IMR-90 (cell line): Measurements from ENCODE around the gene SP140L. TPM values are rescaled to one million over a fixed set of nuclear protein-coding genes. Genes with fewer than 3 reads are reported as not detected.

Experiments
- ATAC-seq: fragments of 200-7000 bp; cut with Tn5 transposase; 2 replicates; pipeline ENCODE4 v1.9.1; 2020; ENCODE audit warnings: low read depth, mild to moderate bottlenecking, moderate library complexity
- BruUV-seq: library from RNA; stranded (reverse); fragments of 400-500 nt; replicated peaks from 2 replicates; lab custom pipeline; 2021; lab: Mats Ljungman, UMichigan
- CTCF ChIA-PET: fragments of 300-600 bp; formaldehyde crosslinking; extraction: SDS; loops from one replicate; lab custom pipeline; 2021; ENCODE audit warnings: antibody characterized with exemption; lab: Yijun Ruan, JAX
- POLR2A ChIA-PET: fragments of 300-600 bp; sonication (Branson Sonifier 250); formaldehyde crosslinking; loops from one replicate; lab custom pipeline; 2022; ENCODE audit warnings: antibody characterized with exemption; ENCODE audit not compliant: unreplicated experiment; lab: Charles Lee
- DNase-seq: peaks from one replicate; pipeline ENCODE4 v3.0.0; 2013
- H2AFZ ChIP-seq: replicated peaks from 2 replicates; pipeline ENCODE3; 2013; ENCODE audit warnings: low read length, mild to moderate bottlenecking; ENCODE audit not compliant: poor library complexity
- H2AK5ac ChIP-seq: 2 replicates; pipeline ENCODE4 v1.6.1; 2013; ENCODE audit warnings: low read depth, low read length, inconsistent platforms
- H2AK9ac ChIP-seq: replicated peaks from 2 replicates; pipeline ENCODE3; 2013; ENCODE audit warnings: mild to moderate bottlenecking, low read depth, low read length, moderate library complexity; ENCODE audit not compliant: poor library complexity
- H2BK120ac ChIP-seq: 2 replicates; pipeline ENCODE4 v1.6.1; 2013; ENCODE audit warnings: low read depth, low read length, inconsistent platforms
- H2BK15ac ChIP-seq: 3 replicates; pipeline ENCODE4 v1.6.1; 2013; ENCODE audit warnings: low read depth, low read length, inconsistent platforms
- H2BK20ac ChIP-seq: 2 replicates; pipeline ENCODE4 v1.6.1; 2013; ENCODE audit warnings: low read depth, mild to moderate bottlenecking, inconsistent platforms, low read length, moderate library complexity
- H2BK5ac ChIP-seq: 2 replicates; pipeline ENCODE4 v1.6.1; 2013; ENCODE audit warnings: mild to moderate bottlenecking, low read depth, low read length, inconsistent platforms; ENCODE audit not compliant: poor library complexity, severe bottlenecking
- H3K14ac ChIP-seq: replicated peaks from 2 replicates; pipeline ENCODE4 v1.6.1; 2013; ENCODE audit warnings: low read depth, low read length, inconsistent platforms
- H3K18ac ChIP-seq: 2 replicates; pipeline ENCODE4 v1.6.1; 2013; ENCODE audit warnings: low read depth, low read length, control low read depth
- H3K23ac ChIP-seq: 2 replicates; pipeline ENCODE4 v1.6.1; 2013; ENCODE audit warnings: low read depth, low read length, inconsistent platforms
- H3K27ac ChIP-seq: 2 replicates; pipeline ENCODE4 v1.5.1; 2013; ENCODE audit warnings: mild to moderate bottlenecking, control low read depth, low read length; ENCODE audit not compliant: insufficient read depth
- H3K27me3 ChIP-seq: 2 replicates; pipeline ENCODE4 v1.6.1; 2013; ENCODE audit warnings: low read length; ENCODE audit not compliant: control insufficient read depth, insufficient read depth
- H3K36me3 ChIP-seq: 2 replicates; pipeline ENCODE4 v1.6.1; 2013; ENCODE audit warnings: low read length, mixed read lengths; ENCODE audit not compliant: control insufficient read depth, insufficient read depth
- H3K4ac ChIP-seq: 2 replicates; pipeline ENCODE4 v1.6.1; 2013; ENCODE audit warnings: low read depth, low read length, inconsistent platforms
- H3K4me1 ChIP-seq: 2 replicates; pipeline ENCODE4 v1.6.1; 2013; ENCODE audit warnings: low read length, mixed read lengths; ENCODE audit not compliant: control insufficient read depth, insufficient read depth
- H3K4me2 ChIP-seq: 2 replicates; pipeline ENCODE4 v1.6.1; 2013; ENCODE audit warnings: low read depth, mild to moderate bottlenecking, control low read depth, low read length, moderate library complexity
- H3K4me3 ChIP-seq: 2 replicates; pipeline ENCODE4 v1.5.1; 2013; ENCODE audit warnings: low read depth, mild to moderate bottlenecking, control low read depth, low read length, moderate library complexity; ENCODE audit not compliant: insufficient read depth
- H3K56ac ChIP-seq: 2 replicates; pipeline ENCODE4 v1.6.1; 2013; ENCODE audit warnings: low read length, inconsistent platforms; ENCODE audit not compliant: insufficient read depth; ENCODE audit errors: extremely low read depth
- H3K79me1 ChIP-seq, 2 experiments: 2 replicates each; pipeline ENCODE4 v1.6.1; 2013; ENCODE audit warnings: low read length in 2 of 2, inconsistent platforms in 1 of 2, low read depth in 1 of 2
- H3K9ac ChIP-seq: 2 replicates; pipeline ENCODE4 v1.6.1; 2013; ENCODE audit warnings: low read depth, low read length, control low read depth
- H3K9me1 ChIP-seq: 2 replicates; pipeline ENCODE4 v1.6.1; 2013; ENCODE audit warnings: low read length, inconsistent platforms; ENCODE audit not compliant: insufficient read depth
- H3K9me3 ChIP-seq: 2 replicates; pipeline ENCODE4 v1.6.1; 2013; ENCODE audit warnings: low read length; ENCODE audit not compliant: control insufficient read depth, insufficient read depth
- H4K20me1 ChIP-seq: 2 replicates; pipeline ENCODE4 v1.6.1; 2013; ENCODE audit warnings: low read length, inconsistent platforms; ENCODE audit not compliant: insufficient read depth
- H4K5ac ChIP-seq: 2 replicates; pipeline ENCODE4 v1.6.1; 2013; ENCODE audit warnings: mild to moderate bottlenecking, low read depth, low read length, control low read depth
- H4K8ac ChIP-seq, 2 experiments: 2 replicates each; pipeline ENCODE4 v1.6.1; 2013; ENCODE audit warnings: low read depth in 2 of 2, low read length in 2 of 2, control low read depth in 1 of 2, inconsistent platforms in 1 of 2
- H4K91ac ChIP-seq: 2 replicates; pipeline ENCODE4 v1.6.1; 2013; ENCODE audit warnings: low read depth, low read length, inconsistent platforms; ENCODE audit not compliant: insufficient read depth
- CEBPB ChIP-seq: IDR thresholded peaks from 2 replicates; pipeline ENCODE4 v1.6.1; 2012; ENCODE audit warnings: low read depth, low read length, improper control_type of control experiment
- MAZ ChIP-seq: IDR thresholded peaks from 2 replicates; pipeline ENCODE4 v1.6.1; 2012; ENCODE audit warnings: low read depth, mild to moderate bottlenecking, low read length, improper control_type of control experiment, moderate library complexity, borderline replicate concordance
- NFE2L2 ChIP-seq: fragments of 150-350 bp; IDR thresholded peaks from 2 replicates; pipeline ENCODE4 v1.6.1; 2016; ENCODE audit warnings: low read depth, mild to moderate bottlenecking, low read length
- RCOR1 ChIP-seq: IDR thresholded peaks from 2 replicates; pipeline ENCODE4 v1.6.1; 2012; ENCODE audit warnings: mild to moderate bottlenecking, low read length, improper control_type of control experiment; ENCODE audit not compliant: insufficient replicate concordance
- WGBS, 2 experiments: methylation state at CpG; one replicate each; pipeline versions ENCODE4 v1.1.5 to v1.1.7; 2013; ENCODE audit warnings: missing lambda C conversion rate in 2 of 2; ENCODE audit not compliant: insufficient read length in 1 of 2; ENCODE audit errors: extremely low coverage in 2 of 2; 5-methylcytosine and 5-hydroxymethylcytosine counted together
- dilution Hi-C: fragments of 300-500 bp; cut with HindIII; formaldehyde crosslinking; loops from one replicate; pipeline ENCODE4 v1.14.3; 2018; ENCODE audit warnings: low sequenced_read_pairs; ENCODE audit not compliant: unreplicated experiment
- in situ Hi-C: fragments of 300-500 bp; cut with MboI; formaldehyde crosslinking; loops from 3 replicates; pipeline ENCODE4 v1.14.3; 2019; ENCODE audit warnings: low sequenced_read_pairs, inconsistent platforms, mixed read lengths
- intact Hi-C: fragments of 100-400 bp; cut with micrococcal nuclease; formaldehyde crosslinking; loops from 2 replicates; pipeline ENCODE4 v1.10.0; 2022
- polyA plus RNA-seq, 3 experiments: library from polyadenylated mRNA; depleted of rRNA; stranded (reverse); fragments of >200 nt; gene quantifications; 2 replicates each; pipeline ENCODE4 v1.2.3, GENCODE V29; 2012; ENCODE audit warnings: low replicate concordance in 1 of 3
- total RNA-seq: library from RNA; depleted of rRNA; stranded (reverse); fragments of >200 nt; gene quantifications from 2 replicates; pipeline ENCODE4 v1.2.3, GENCODE V29; 2012

SP140L gene
- total and polyA plus RNA-seq, 2 of the 4 experiments (the other 2 are of a cell fraction): 5.4 to 11.2 TPM

DNA sequence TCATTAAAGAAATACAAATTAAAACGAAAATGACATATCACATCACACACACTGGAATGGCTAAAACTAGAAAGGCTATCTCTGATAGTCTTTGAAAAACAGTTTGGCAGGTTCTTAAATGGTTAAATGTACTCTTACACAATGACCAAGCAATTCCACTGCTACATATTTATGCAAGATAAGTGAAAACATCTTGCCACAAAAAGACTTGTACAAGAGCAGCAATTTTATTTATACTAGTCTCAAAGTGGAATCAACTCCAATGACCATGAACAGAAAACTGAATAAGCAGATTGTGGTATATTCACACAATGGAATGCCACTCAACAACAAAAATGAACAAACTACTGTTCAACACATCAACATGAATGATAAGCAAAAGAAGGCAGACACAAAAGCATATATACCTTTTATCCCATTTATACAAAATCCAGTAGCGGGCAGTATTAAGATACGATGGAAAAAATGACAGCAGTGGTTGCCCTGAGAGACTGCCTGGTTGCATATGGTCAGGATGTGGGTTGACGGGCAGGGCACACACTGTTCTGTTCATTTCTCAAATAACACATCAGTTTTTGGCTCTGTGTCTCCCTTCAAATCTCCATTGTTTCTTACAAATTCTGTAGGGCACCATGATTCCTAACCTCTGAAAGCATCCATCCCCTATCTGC, 114.4 kb downstream of the SP140L start:
- no TSS peak for BruUV-seq
- Histone ChIP-seq H2AK9ac (no peak overlapping the region), H4K8ac (peak overlapping the region in 1 of 2 experiments; percentile 28; a peak in 1 of 4 replicates), H3K27me3 (no peaks in the 10 kb centered on the region), H3K9ac (no peak overlapping the region), H3K4me2 (peak overlapping the region; percentile 49), H3K27ac (peak overlapping the region; percentile 72; the same call in 1 of the 2 replicates), H3K14ac (no peak overlapping the region), H3K9me1 (peaks cover 3% of the 10 kb centered on the region), H3K18ac (peak overlapping the region; percentile 61), H4K91ac (no peak overlapping the region), H2BK15ac (no peak overlapping the region), H3K23ac (no peak overlapping the region), H2BK5ac (peak overlapping the region; percentile 54), H2AFZ (no peak overlapping the region), H3K4me1 (peaks cover 6% of the 10 kb centered on the region), H2BK120ac (no peak overlapping the region), H3K36me3 (peaks cover 11% of the 10 kb centered on the region), H3K56ac (no peak overlapping the region), H2BK20ac (no peak overlapping the region), H3K9me3 (peaks cover under 1% of the 10 kb centered on the region), H3K4me3 (no peak overlapping the region), H4K5ac (peak overlapping the region; percentile 49; the same call in 1 of the 2 replicates), H4K20me1 (no peaks in the 10 kb centered on the region), H3K79me1 (peaks cover 17 to 44% of the 10 kb centered on the region in 2 experiments), H3K4ac (no peak overlapping the region), H2AK5ac (no peak overlapping the region)
- peak; percentile 58; the same call in 1 of the 2 replicates for TF ChIP-seq NFE2L2
- TF ChIP-seq CEBPB: peak; percentile 75
- TF ChIP-seq MAZ: no peak
- no peak for TF ChIP-seq RCOR1
- in situ Hi-C loops: no loop called here
- WGBS, 2 experiments: no CpG with 5 or more reads among the region's 4 CpGs
- POLR2A ChIA-PET: no interaction called here
- intact Hi-C loops: no loop called here
- peak; percentile 73 for ATAC-seq
- dilution Hi-C loops: no loop called here
- CTCF ChIA-PET: no interaction called here
- peak; percentile 73 for DNase-seq
